Activated T-cell treated with anti-CD3 and anti-CD28 coated beads, Interleukin-2, amount 50 U/mL, for 24 hours (primary cell): ENCODE measurements around the gene SOX30.

Experiments used
- DNase-seq: peaks from one replicate; pipeline ENCODE4 v3.0.0-alpha.2; 2020
- H3K27ac Mint-ChIP-seq: 2 replicates; pipeline ENCODE4 v1.8.0; 2020; ENCODE audit warnings: mild to moderate bottlenecking, mixed read lengths
- H3K27me3 Mint-ChIP-seq: 2 replicates; pipeline ENCODE4 v1.8.0; 2020; ENCODE audit warnings: mixed read lengths
- H3K36me3 Mint-ChIP-seq: 2 replicates; pipeline ENCODE4 v1.8.0; 2020; ENCODE audit warnings: low read depth, mixed read lengths
- H3K4me1 Mint-ChIP-seq: 2 replicates; pipeline ENCODE4 v1.8.0; 2020; ENCODE audit warnings: low read depth, mixed read lengths
- H3K4me3 Mint-ChIP-seq: 2 replicates; pipeline ENCODE4 v1.8.0; 2020; ENCODE audit warnings: mild to moderate bottlenecking, moderate library complexity, mixed read lengths
- H3K9me3 Mint-ChIP-seq: 2 replicates; pipeline ENCODE4 v1.8.0; 2020; ENCODE audit warnings: mixed read lengths

The SOX30 gene

GRCh38 chr5:157640406-157641066, 11.7 kb downstream of the SOX30 start:
- Mint-ChIP-seq H3K4me1 (no peaks in the 10 kb centered on the region), H3K36me3 (no peaks in the 10 kb centered on the region), H3K4me3 (no peak overlapping the region), H3K27ac (no peak overlapping the region), H3K27me3 (no peaks in the 10 kb centered on the region), H3K9me3 (no peaks in the 10 kb centered on the region)
- no peak for DNase-seq

- Mint-ChIP-seq H3K27me3 (no peaks in the 10 kb centered on the region), H3K4me1 (no peaks in the 10 kb centered on the region), H3K4me3 (no peak overlapping the region), H3K27ac (no peak overlapping the region), H3K36me3 (no peaks in the 10 kb centered on the region), H3K9me3 (no peaks in the 10 kb centered on the region)
- no peak for DNase-seq
Observed at GRCh38 chr5:157630341-157630740, 21.9 kb downstream of the SOX30 start.

- Mint-ChIP-seq H3K4me3 (no peak overlapping the region), H3K4me1 (peaks cover 6% of the 10 kb centered on the region), H3K9me3 (peaks cover 9% of the 10 kb centered on the region)
Observed at GRCh38 chr5:157626831-157627230, 25.4 kb downstream of the SOX30 start.

GRCh38 chr5:157624144-157624543, 28.1 kb downstream of the SOX30 start:
- no peaks in the 10 kb centered on the region for H3K36me3 Mint-ChIP-seq
- H3K4me3 Mint-ChIP-seq: no peak overlapping the region
- H3K4me1 Mint-ChIP-seq: peaks cover 6% of the 10 kb centered on the region
- no peaks in the 10 kb centered on the region for H3K27me3 Mint-ChIP-seq
- peaks cover 9% of the 10 kb centered on the region for H3K9me3 Mint-ChIP-seq
- no peak overlapping the region for H3K27ac Mint-ChIP-seq
- DNase-seq: no peak

More at GRCh38 chr5:157626831-157627230, 25.4 kb downstream of the SOX30 start:
- Mint-ChIP-seq H3K27me3 (no peaks in the 10 kb centered on the region), H3K36me3 (no peaks in the 10 kb centered on the region), H3K27ac (no peak overlapping the region)
- DNase-seq: no peak

- no peak overlapping the region for H3K4me3 Mint-ChIP-seq
- no peak for DNase-seq
- H3K9me3 Mint-ChIP-seq: peaks cover 9% of the 10 kb centered on the region
- peaks cover 6% of the 10 kb centered on the region for H3K4me1 Mint-ChIP-seq
- H3K36me3 Mint-ChIP-seq: no peaks in the 10 kb centered on the region
- no peak overlapping the region for H3K27ac Mint-ChIP-seq
- no peaks in the 10 kb centered on the region for H3K27me3 Mint-ChIP-seq
Observed at GRCh38 chr5:157620776-157621175, 31.5 kb downstream of the SOX30 start.

- Mint-ChIP-seq H3K4me3 (no peak overlapping the region), H3K27me3 (no peaks in the 10 kb centered on the region), H3K4me1 (peaks cover 8% of the 10 kb centered on the region), H3K36me3 (no peaks in the 10 kb centered on the region), H3K9me3 (peaks cover 9% of the 10 kb centered on the region), H3K27ac (no peak overlapping the region)
- DNase-seq: no peak
Observed at GRCh38 chr5:157618191-157618765, 34.0 kb downstream of the SOX30 start.

- Mint-ChIP-seq H3K4me3 (no peak overlapping the region), H3K36me3 (no peaks in the 10 kb centered on the region), H3K4me1 (peaks cover 20% of the 10 kb centered on the region), H3K27ac (no peak overlapping the region), H3K27me3 (no peaks in the 10 kb centered on the region), H3K9me3 (no peaks in the 10 kb centered on the region)
- no peak for DNase-seq
Observed at GRCh38 chr5:157616785-157617184, 35.5 kb downstream of the SOX30 start.

- H3K9me3 Mint-ChIP-seq: no peaks in the 10 kb centered on the region
- H3K27me3 Mint-ChIP-seq: no peaks in the 10 kb centered on the region
- peaks cover 43% of the 10 kb centered on the region for H3K4me1 Mint-ChIP-seq
- H3K4me3 Mint-ChIP-seq: peak overlapping the region; percentile 52
- peak overlapping the region; percentile 76 for H3K27ac Mint-ChIP-seq
- no peak for DNase-seq
- H3K36me3 Mint-ChIP-seq: no peaks in the 10 kb centered on the region
Observed at GRCh38 chr5:157613385-157614245, 38.6 kb downstream of the SOX30 start.

- Mint-ChIP-seq H3K4me1 (peaks cover 54% of the 10 kb centered on the region), H3K36me3 (no peaks in the 10 kb centered on the region), H3K27me3 (no peaks in the 10 kb centered on the region), H3K4me3 (no peak overlapping the region), H3K9me3 (no peaks in the 10 kb centered on the region), H3K27ac (peak overlapping the region; percentile 30)
- no peak for DNase-seq
Observed at GRCh38 chr5:157612581-157612980, 39.7 kb downstream of the SOX30 start.

GRCh38 chr5:157611571-157612476, 40.4 kb downstream of the SOX30 start:
- no peaks in the 10 kb centered on the region for H3K27me3 Mint-ChIP-seq
- DNase-seq: no peak
- H3K36me3 Mint-ChIP-seq: no peaks in the 10 kb centered on the region
- no peak overlapping the region for H3K4me3 Mint-ChIP-seq
- H3K27ac Mint-ChIP-seq: no peak overlapping the region
- H3K9me3 Mint-ChIP-seq: no peaks in the 10 kb centered on the region
- peaks cover 61% of the 10 kb centered on the region for H3K4me1 Mint-ChIP-seq

- Mint-ChIP-seq H3K27me3 (no peaks in the 10 kb centered on the region), H3K4me3 (no peak overlapping the region), H3K9me3 (no peaks in the 10 kb centered on the region), H3K36me3 (no peaks in the 10 kb centered on the region), H3K27ac (peak overlapping the region; percentile 20), H3K4me1 (peaks cover 67% of the 10 kb centered on the region)
- DNase-seq: no peak
Observed at GRCh38 chr5:157610990-157611389, 41.2 kb downstream of the SOX30 start.

GRCh38 chr5:157608972-157609565, 43.2 kb downstream of the SOX30 start:
- Mint-ChIP-seq H3K36me3 (no peaks in the 10 kb centered on the region), H3K9me3 (no peaks in the 10 kb centered on the region), H3K27me3 (no peaks in the 10 kb centered on the region), H3K27ac (no peak overlapping the region), H3K4me3 (no peak overlapping the region), H3K4me1 (peaks cover 78% of the 10 kb centered on the region)
- DNase-seq: no peak

- peak overlapping the region; percentile 96 for H3K27ac Mint-ChIP-seq
- H3K4me1 Mint-ChIP-seq: peaks cover 79% of the 10 kb centered on the region
- peak; percentile 67 for DNase-seq
- peaks cover 3% of the 10 kb centered on the region for H3K9me3 Mint-ChIP-seq
- no peaks in the 10 kb centered on the region for H3K27me3 Mint-ChIP-seq
- no peaks in the 10 kb centered on the region for H3K36me3 Mint-ChIP-seq
- peak overlapping the region; percentile 44 for H3K4me3 Mint-ChIP-seq
Observed at GRCh38 chr5:157607371-157608161, 44.7 kb downstream of the SOX30 start.
